NCI-H2081 (cell line): ENCODE data around the gene SEC16B.

ENCODE experiments used
- DNase-seq, 2 experiments: peaks; one replicate each; lab custom pipeline; 2025; lab: John Stamatoyannopoulos, UW

Gene SEC16B

GRCh38 chr1:177902266-177902665 lies 67.6 kb downstream of the SEC16B start:
- DNase-seq = no peak

GRCh38 chr1:177897998-177898654 lies 71.7 kb downstream of the SEC16B start:
- DNase-seq = peak; percentile 32 to 62

- DNase-seq = no peak
These were observed 72.4 kb downstream of the SEC16B start for GRCh38 chr1:177897281-177897997.
